Aorta (tissue), 5 donors: ENCODE data around the gene SSPN. TPM values are rescaled to one million over a fixed set of nuclear protein-coding genes. Genes with fewer than 3 reads are reported as not detected.
A peak's percentile ranks its signal among the peaks of the same experiment; 100 is the strongest.

Source experiments
- ATAC-seq: fragments of 200-7000 bp; cut with Tn5 transposase; one replicate; pipeline ENCODE4 v1.9.1; 2022; ENCODE audit warnings: moderate library complexity; ENCODE audit not compliant: low FRiP score
- DNase-seq, 2 donors: peaks; one replicate each; pipeline ENCODE4 v3.0.0-alpha.2; 2020
- H3K27ac ChIP-seq, 2 donors: one replicate each; pipeline ENCODE4 v1.5.1; 2013; ENCODE audit warnings: low read length in 2 of 2, mild to moderate bottlenecking in 2 of 2, moderate library complexity in 2 of 2, control low read depth in 1 of 2, inconsistent platforms in 1 of 2, low read depth in 1 of 2
- H3K27me3 ChIP-seq, 2 donors: one replicate each; pipeline ENCODE4 v1.6.1; 2013; ENCODE audit warnings: control low read depth in 1 of 2, low read length in 1 of 2, mild to moderate bottlenecking in 1 of 2, moderate library complexity in 1 of 2; ENCODE audit not compliant: insufficient read depth in 2 of 2, control insufficient read depth in 1 of 2
- H3K36me3 ChIP-seq, 2 donors: one replicate each; pipeline ENCODE4 v1.6.1; 2013; ENCODE audit warnings: control low read depth in 1 of 2, low read length in 1 of 2, mild to moderate bottlenecking in 1 of 2; ENCODE audit not compliant: insufficient read depth in 2 of 2, control insufficient read depth in 1 of 2
- H3K4me1 ChIP-seq, 2 donors: one replicate each; pipeline ENCODE4 v1.6.1; 2013; ENCODE audit warnings: low read length in 2 of 2, control low read depth in 1 of 2, mild to moderate bottlenecking in 1 of 2, moderate library complexity in 1 of 2; ENCODE audit not compliant: insufficient read depth in 2 of 2, control insufficient read depth in 1 of 2
- H3K4me3 ChIP-seq, 2 donors: one replicate each; pipeline ENCODE4 v1.5.1; 2013; ENCODE audit warnings: low read length in 2 of 2, control low read depth in 1 of 2, mild to moderate bottlenecking in 1 of 2
- H3K9me3 ChIP-seq: one replicate; pipeline ENCODE4 v1.6.1; 2013; ENCODE audit warnings: mild to moderate bottlenecking, low read length; ENCODE audit not compliant: control insufficient read depth
- WGBS, 2 donors: extraction: QIAGEN DNeasy Blood & Tissue Kit; methylation state at CpG; one replicate each; pipeline ENCODE4 v1.1.7; 2013; 5-methylcytosine and 5-hydroxymethylcytosine counted together
- intact Hi-C, 2 donors: fragments of 100-400 bp; cut with DNase I; formaldehyde crosslinking; loops; one replicate each; pipeline versions ENCODE4 v1.14.2 to v1.15.0; 2022
- polyA plus RNA-seq, 2 donors: library from polyadenylated mRNA; stranded (reverse); fragments of 200-250 nt; gene quantifications; one replicate each; pipeline ENCODE4 v1.2.3, GENCODE V29; 2013
- total RNA-seq, 2 donors: library from RNA; stranded (reverse); fragmentation: NEBNext Ultra II Directional; extraction: Animal tissue kit (Norgen Biotek cat#: 25700); gene quantifications; one replicate each; pipeline ENCODE4 v1.2.1, GENCODE V29; 2021
- donor health status: healthy with polysubstance abuse.
- donor health status: Bipolar disorder and iron deficiency.
- donor health status: DM: no; HTN: no; CAD: no.
- donor health status: DM: no; HTN: no; CAD: no.
- donor health status: DM: yes; HTN: yes; CAD: no.

The SSPN gene
- total and polyA plus RNA-seq, 4 donors = 24.5 to 109 (median 35.6) TPM

- no peak for ATAC-seq
- Histone ChIP-seq H3K4me3 (no peak overlapping the region), H3K36me3 (no peaks in the 10 kb centered on the region), H3K27ac (no peak overlapping the region), H3K4me1 (no peaks in the 10 kb centered on the region), H3K27me3 (no peaks in the 10 kb centered on the region), H3K9me3 (no peaks in the 10 kb centered on the region)
- intact Hi-C loops = no loop called here
- DNase-seq = no peak
- 72 to 77% methylated on average over 7 of the region's 7 CpGs for WGBS, 2 donors
Observed at GRCh38 chr12:26255893-26256645, 60.7 kb downstream of the SSPN start.

DNA sequence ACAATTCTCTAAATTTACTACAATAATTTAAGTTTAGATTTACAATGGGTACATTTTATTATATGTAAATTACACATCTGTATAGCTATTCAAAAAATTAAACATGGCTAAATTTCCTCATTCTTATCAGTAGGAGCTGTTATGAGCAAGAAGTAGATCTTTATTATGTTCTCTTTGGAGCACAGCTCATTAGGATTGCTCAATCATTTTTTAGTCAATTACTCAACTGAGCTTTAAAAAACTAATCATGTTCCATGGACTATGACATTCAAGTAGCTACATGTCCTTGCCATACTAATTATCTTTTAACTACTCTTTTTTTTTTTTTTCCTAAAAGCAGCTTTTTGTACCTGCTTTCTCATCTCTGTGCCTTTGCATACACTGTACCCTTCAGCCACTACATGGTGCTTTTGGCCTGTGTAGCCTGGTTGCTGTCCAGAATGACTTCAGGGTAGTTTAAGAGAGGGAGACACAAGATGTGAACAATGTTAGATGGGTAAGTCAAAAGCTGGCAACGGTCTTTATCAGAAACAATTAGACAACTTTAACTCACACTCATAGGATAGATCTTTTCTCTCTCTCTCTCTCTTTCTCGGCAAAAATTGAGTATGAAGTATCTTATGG, 69.0 kb downstream of the SSPN start:
- Histone ChIP-seq H3K9me3 (no peaks in the 10 kb centered on the region), H3K36me3 (no peaks in the 10 kb centered on the region), H3K27ac (no peak overlapping the region), H3K4me1 (no peaks in the 10 kb centered on the region), H3K4me3 (no peak overlapping the region), H3K27me3 (no peaks in the 10 kb centered on the region)
- no peak for DNase-seq
- peak; percentile 33 for ATAC-seq
- intact Hi-C loops = no loop called here
- 95 to 100% methylated on average over 2 of the region's 2 CpGs for WGBS, 2 donors

DNA sequence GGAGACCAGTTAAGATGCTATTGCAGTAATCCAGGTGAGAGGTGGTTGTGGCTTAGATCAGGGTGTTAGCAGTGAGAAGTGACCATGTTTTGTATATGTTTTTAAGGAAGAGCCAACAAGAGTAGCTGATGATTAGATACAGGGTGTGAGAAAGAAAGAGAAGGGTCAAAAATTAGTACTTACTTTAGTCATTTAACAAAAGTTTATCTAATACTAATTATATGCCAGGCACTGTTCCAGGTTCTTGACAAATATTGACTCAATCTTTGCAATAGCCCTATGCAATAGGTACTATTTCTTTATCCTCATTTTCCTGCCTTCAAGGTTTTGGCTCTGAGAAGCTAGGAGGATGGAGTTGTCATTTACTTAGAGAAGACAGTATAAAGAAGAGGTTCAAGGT, 70.2 kb downstream of the SSPN start:
- ATAC-seq = no peak
- Histone ChIP-seq H3K9me3 (no peaks in the 10 kb centered on the region), H3K27me3 (no peaks in the 10 kb centered on the region), H3K27ac (no peak overlapping the region), H3K4me3 (no peak overlapping the region), H3K4me1 (no peaks in the 10 kb centered on the region), H3K36me3 (no peaks in the 10 kb centered on the region)
- no peak for DNase-seq
- intact Hi-C loops = no loop called here

GRCh38 chr12:26266881-26267280, 71.5 kb downstream of the SSPN start:
- no peaks in the 10 kb centered on the region for H3K27me3 ChIP-seq
- no peaks in the 10 kb centered on the region for H3K4me1 ChIP-seq
- no peak for DNase-seq
- ATAC-seq = no peak
- no peak overlapping the region for H3K4me3 ChIP-seq
- H3K36me3 ChIP-seq = no peaks in the 10 kb centered on the region
- H3K27ac ChIP-seq = no peak overlapping the region
- no peaks in the 10 kb centered on the region for H3K9me3 ChIP-seq
- intact Hi-C loops = no loop called here

DNA sequence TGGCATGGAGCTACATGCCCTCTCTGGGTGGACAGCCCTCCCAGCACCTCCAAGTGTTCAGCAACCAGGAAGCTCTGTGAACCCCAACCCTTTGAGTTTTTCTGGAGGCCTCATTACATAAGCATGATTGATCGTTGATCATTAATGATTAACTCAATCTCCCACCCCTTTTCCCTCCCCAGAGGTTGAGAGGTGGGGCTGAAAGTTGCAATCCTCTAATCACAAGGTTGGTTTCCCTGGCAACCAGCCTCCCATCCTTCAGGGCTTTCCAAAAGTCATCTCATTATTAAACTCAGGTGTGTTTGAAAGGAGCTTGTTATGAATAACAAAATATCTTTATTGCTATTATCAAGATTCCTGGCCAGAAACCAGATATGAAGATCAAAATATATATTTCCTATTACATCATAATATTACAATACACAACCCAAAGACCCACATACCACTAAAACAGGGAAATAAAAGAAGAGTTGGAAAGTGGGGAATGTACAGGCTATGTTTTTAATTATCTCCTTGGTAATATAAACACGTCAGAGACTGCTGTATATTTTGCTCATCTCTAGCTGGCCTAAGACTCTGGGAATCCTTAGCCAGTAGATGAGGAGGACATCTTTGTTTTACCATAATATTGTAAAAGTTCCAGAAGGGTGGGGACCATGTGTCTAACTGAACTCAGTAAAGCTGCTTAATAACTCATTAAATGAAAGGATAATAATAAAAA, 73.6 kb downstream of the SSPN start:
- H3K27ac ChIP-seq = no peak overlapping the region
- 89 to 90% methylated on average over 2 of the region's 2 CpGs for WGBS, 2 donors
- ATAC-seq = no peak
- no peak for DNase-seq
- H3K4me3 ChIP-seq = no peak overlapping the region
- no peaks in the 10 kb centered on the region for H3K36me3 ChIP-seq
- intact Hi-C loops = no loop called here
- H3K9me3 ChIP-seq = no peaks in the 10 kb centered on the region
- H3K27me3 ChIP-seq = no peaks in the 10 kb centered on the region
- H3K4me1 ChIP-seq = no peaks in the 10 kb centered on the region

DNA sequence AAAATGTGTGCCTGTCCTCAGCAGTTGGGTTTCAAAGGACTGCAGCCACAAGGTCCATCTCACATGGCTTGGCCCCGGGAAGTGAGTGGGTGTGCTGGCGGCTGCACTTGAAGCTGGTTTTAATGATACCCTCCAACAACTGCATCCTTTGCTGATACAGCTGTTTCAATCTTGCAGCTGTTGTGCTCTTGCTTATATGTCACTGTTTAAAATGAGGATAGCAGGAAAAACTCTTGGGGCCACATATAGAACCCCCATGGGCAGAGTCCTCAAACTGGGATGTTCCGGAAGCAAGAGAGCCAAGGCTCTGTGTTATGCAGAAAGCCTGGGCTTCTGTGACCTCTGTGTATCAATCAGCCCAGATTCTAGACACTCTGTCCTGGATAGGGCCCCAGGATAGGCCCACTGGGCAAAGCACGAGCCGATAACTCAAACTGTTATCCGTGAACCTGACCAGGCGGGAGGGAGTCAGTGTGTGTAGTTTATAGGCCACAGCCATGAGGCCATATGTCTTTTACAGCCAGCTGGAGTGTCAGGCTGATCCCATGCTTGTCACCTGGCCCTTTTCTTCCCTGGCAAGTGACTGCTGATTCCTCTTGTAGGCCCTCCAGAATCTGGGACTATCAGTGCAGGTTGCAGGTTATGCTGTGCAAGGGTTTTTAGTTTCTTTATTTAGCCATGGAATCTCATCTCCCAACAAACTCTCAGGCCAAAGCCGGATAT, 74.3 kb downstream of the SSPN start:
- H3K36me3 ChIP-seq = no peaks in the 10 kb centered on the region
- no peak for DNase-seq
- no peaks in the 10 kb centered on the region for H3K27me3 ChIP-seq
- no peak overlapping the region for H3K27ac ChIP-seq
- H3K4me3 ChIP-seq = no peak overlapping the region
- no peak for ATAC-seq
- no peaks in the 10 kb centered on the region for H3K9me3 ChIP-seq
- intact Hi-C loops = loop anchor here in 1 of 2 donors (5.0 kb wide), 1 partner anchor 72 kb away; the partner anchor contains the start of gene SSPN
- 82 to 85% methylated on average over 8 of the region's 8 CpGs for WGBS, 2 donors
- no peaks in the 10 kb centered on the region for H3K4me1 ChIP-seq

GRCh38 chr12:26271024-26271423, 75.7 kb downstream of the SSPN start:
- 73 to 78% methylated on average over 2 of the region's 2 CpGs for WGBS, 2 donors
- no peak overlapping the region for H3K27ac ChIP-seq

GRCh38 chr12:26271889-26272492, 76.6 kb downstream of the SSPN start:
- DNase-seq (peak; percentile 91 to 94), ATAC-seq (no peak)
- intact Hi-C loops = loop anchor here (2.0 to 5.0 kb wide), 2 partner anchors 75 kb away; partner anchors contain the start of gene SSPN (in 1 of the 2)
- Histone ChIP-seq H3K4me3 (no peak overlapping the region), H3K27me3 (no peaks in the 10 kb centered on the region), H3K4me1 (no peaks in the 10 kb centered on the region), H3K9me3 (no peaks in the 10 kb centered on the region), H3K36me3 (no peaks in the 10 kb centered on the region), H3K27ac (no peak overlapping the region)
- 41 to 42% methylated on average over 14 of the region's 14 CpGs for WGBS, 2 donors

More at GRCh38 chr12:26271024-26271423, 75.7 kb downstream of the SSPN start:
- no peaks in the 10 kb centered on the region for H3K36me3 ChIP-seq
- H3K9me3 ChIP-seq = no peaks in the 10 kb centered on the region
- H3K4me3 ChIP-seq = no peak overlapping the region
- H3K27me3 ChIP-seq = no peaks in the 10 kb centered on the region
- intact Hi-C loops = loop anchor here in 1 of 2 donors (5.0 kb wide), 1 partner anchor 74 kb away; the partner anchor contains the start of gene SSPN
- DNase-seq = no peak
- no peaks in the 10 kb centered on the region for H3K4me1 ChIP-seq
- no peak for ATAC-seq
